MM.1S (cell line): ENCODE data around the gene GUCY1A2.

ENCODE experiments used
- CTCF ChIP-seq: fragments of 300-600 bp; sonication (generic); IDR thresholded peaks from 2 replicates; pipeline ENCODE4 v1.5.1; 2016; ENCODE audit warnings: antibody characterized with exemption, low read length, mixed read lengths
- EZH2 ChIP-seq: fragments of 300-600 bp; sonication (generic); optimal IDR thresholded peaks from 2 replicates; pipeline ENCODE3; 2017; ENCODE audit warnings: low read depth, mild to moderate bottlenecking, antibody characterized with exemption, low read length, mixed read lengths
- EZH2phosphoT487 ChIP-seq: fragments of 300-600 bp; sonication (generic); IDR thresholded peaks from 2 replicates; pipeline ENCODE4 v1.6.1; 2018; ENCODE audit warnings: antibody characterized with exemption, low read length

- no peak for TF ChIP-seq CTCF
- TF ChIP-seq EZH2phosphoT487, result no peak
- TF ChIP-seq EZH2, result no peak
These were observed 177.3 kb downstream of the GUCY1A2 start for GRCh38 chr11:106840947-106841346.
